HG03135 (cell line): ENCODE results near the gene SPR.

ENCODE experiments used
- ATAC-seq: cut with Tn5 transposase; IDR thresholded peaks from one replicate; pipeline ENCODE4 v1.9.1; 2021; ENCODE audit warnings: mild to moderate bottlenecking, moderate library complexity; ENCODE audit not compliant: unreplicated experiment

Gene SPR

GRCh38 chr2:72931280-72931910 is 44.2 kb downstream of the SPR start:
- ATAC-seq = no peak

- ATAC-seq = no peak
Observed at GRCh38 chr2:72932045-72932740, 45.0 kb downstream of the SPR start.

- no peak for ATAC-seq
Observed at GRCh38 chr2:72932805-72933204, 45.6 kb downstream of the SPR start.

- no peak for ATAC-seq
Observed at GRCh38 chr2:72933207-72933606, 46.0 kb downstream of the SPR start.

- no peak for ATAC-seq
Observed at GRCh38 chr2:72933646-72934151, 46.5 kb downstream of the SPR start.

- no peak for ATAC-seq
Observed at GRCh38 chr2:72934683-72935610, 47.7 kb downstream of the SPR start.

GRCh38 chr2:72935611-72935957 is 48.4 kb downstream of the SPR start:
- ATAC-seq = no peak

GRCh38 chr2:72936660-72937355 is 49.6 kb downstream of the SPR start:
- ATAC-seq = no peak

- ATAC-seq = no peak
Observed at GRCh38 chr2:72937356-72937669, 50.1 kb downstream of the SPR start.

- no peak for ATAC-seq
Observed at GRCh38 chr2:72938455-72938854, 51.2 kb downstream of the SPR start.

- no peak for ATAC-seq
Observed at GRCh38 chr2:72940361-72940760, 53.2 kb downstream of the SPR start.

GRCh38 chr2:72940786-72941185 is 53.6 kb downstream of the SPR start:
- ATAC-seq = no peak
